Naive thymus-derived CD4-positive, alpha-beta T cell (primary cell): Measurements from ENCODE around the gene ENTPD6. TPM values are rescaled to one million over a fixed set of nuclear protein-coding genes. Genes with fewer than 3 reads are reported as not detected.
A peak's percentile ranks its signal among the peaks of the same experiment; 100 is the strongest.

Source experiments
- ATAC-seq: fragments of 150-1000 bp; cut with Tn5 transposase; 2 replicates; pipeline ENCODE4 v1.10.0; 2021; ENCODE audit warnings: mild to moderate bottlenecking, moderate library complexity
- CTCF ChIA-PET: fragments of 350-600 bp; sonication (Branson Sonifier 250); formaldehyde crosslinking; loops from one replicate; lab custom pipeline; 2021; ENCODE audit warnings: antibody characterized with exemption; lab: Charles Lee
- POLR2A ChIA-PET: fragments of 350-600 bp; sonication (Branson Sonifier 250); formaldehyde crosslinking; loops from one replicate; lab custom pipeline; 2021; ENCODE audit warnings: antibody characterized with exemption, inconsistent platforms; lab: Charles Lee
- DNase-seq, 9 donors: peaks; one replicate each; pipeline versions ENCODE4 v3.0.0 to v3.0.0-alpha.2; 2020 to 2022; ENCODE audit warnings: mixed read lengths in 1 of 9
- H3K27ac ChIP-seq: one replicate; pipeline ENCODE4 v1.7.0; 2013; ENCODE audit warnings: mild to moderate bottlenecking, low read depth, low read length, moderate library complexity
- H3K27me3 ChIP-seq, 2 donors: one replicate each; pipeline ENCODE4 v1.7.0; 2013; ENCODE audit warnings: low read length in 2 of 2, mild to moderate bottlenecking in 2 of 2, moderate library complexity in 2 of 2; ENCODE audit not compliant: control insufficient read depth in 2 of 2, insufficient read depth in 2 of 2
- H3K36me3 ChIP-seq, 3 experiments: 1 replicate in 2 of 3; 2 replicates in 1 of 3; pipeline ENCODE4 v1.7.0; 2013; ENCODE audit warnings: low read length in 3 of 3, mild to moderate bottlenecking in 3 of 3, moderate library complexity in 1 of 3; ENCODE audit not compliant: insufficient read depth in 3 of 3, control insufficient read depth in 2 of 3
- H3K4me1 ChIP-seq, 2 donors: one replicate each; pipeline ENCODE4 v1.7.0; 2013; ENCODE audit warnings: low read length in 2 of 2, mild to moderate bottlenecking in 2 of 2, moderate library complexity in 1 of 2; ENCODE audit not compliant: control insufficient read depth in 2 of 2, insufficient read depth in 2 of 2
- H3K4me3 ChIP-seq: 2 replicates; pipeline ENCODE4 v1.7.0; 2013; ENCODE audit warnings: mild to moderate bottlenecking, low read length
- H3K9me3 ChIP-seq, 3 experiments: 1 replicate in 2 of 3; 2 replicates in 1 of 3; pipeline ENCODE4 v1.7.0; 2013; ENCODE audit warnings: low read length in 3 of 3; ENCODE audit not compliant: control insufficient read depth in 2 of 3
- H3K27ac Mint-ChIP-seq, 9 donors: one replicate each; pipeline ENCODE4 v1.8.0; 2020 to 2022; ENCODE audit warnings: mixed read lengths in 9 of 9, mild to moderate bottlenecking in 8 of 9, moderate library complexity in 5 of 9, inconsistent platforms in 2 of 9
- H3K27me3 Mint-ChIP-seq, 5 donors: one replicate each; pipeline ENCODE4 v1.8.0; 2021 to 2022; ENCODE audit warnings: mixed read lengths in 5 of 5, mild to moderate bottlenecking in 1 of 5
- H3K36me3 Mint-ChIP-seq, 5 donors: one replicate each; pipeline ENCODE4 v1.8.0; 2020 to 2022; ENCODE audit warnings: mixed read lengths in 5 of 5, mild to moderate bottlenecking in 3 of 5, inconsistent platforms in 1 of 5
- H3K4me1 Mint-ChIP-seq, 7 donors: one replicate each; pipeline ENCODE4 v1.8.0; 2020 to 2022; ENCODE audit warnings: mixed read lengths in 7 of 7, mild to moderate bottlenecking in 3 of 7, inconsistent platforms in 1 of 7
- H3K4me3 Mint-ChIP-seq, 10 donors: one replicate each; pipeline ENCODE4 v1.8.0; 2020 to 2022; ENCODE audit warnings: mild to moderate bottlenecking in 10 of 10, mixed read lengths in 10 of 10, moderate library complexity in 6 of 10, inconsistent platforms in 2 of 10
- H3K9me3 Mint-ChIP-seq, 11 donors: one replicate each; pipeline ENCODE4 v1.8.0; 2020 to 2022; ENCODE audit warnings: mixed read lengths in 11 of 11, mild to moderate bottlenecking in 4 of 11, inconsistent platforms in 1 of 11, moderate library complexity in 1 of 11
- intact Hi-C, 2 donors: fragments of 100-400 bp; cut with micrococcal nuclease; formaldehyde crosslinking; loops; one replicate each; pipeline ENCODE4 v1.15.1; 2023
- polyA plus RNA-seq, 2 donors: library from polyadenylated mRNA; unstranded; fragments of 300-500 nt; fragmentation: Illumina TruSeq; gene quantifications; one replicate each; pipeline ENCODE4 v1.2.3, GENCODE V29; 2021
- total RNA-seq, 6 experiments: library from RNA in 5 of 6; stranded (reverse) in 5 of 6; gene quantifications; 1 replicate in 5 of 6; 2 replicates in 1 of 6; pipeline ENCODE4 v1.2.3 and lab custom pipeline; 2021 to 2026

Gene ENTPD6
- total and polyA plus RNA-seq, 7 experiments from 2014 or later: 41.1 to 108 (median 68.6) TPM

GRCh38 chr20:25194333-25194972, 1.1 kb upstream of the ENTPD6 start:
- Histone ChIP-seq H3K36me3 (no peaks in the 10 kb centered on the region), H3K4me3 (peak overlapping the region; percentile 85), H3K4me1 (peaks cover 19 to 29% of the 10 kb centered on the region in 2 donors), H3K27me3 (no peaks in the 10 kb centered on the region), H3K9me3 (no peaks in the 10 kb centered on the region), H3K27ac (peak overlapping the region; percentile 91)
- H3K4me1 Mint-ChIP-seq: peaks cover 21 to 48% (median 36%) of the 10 kb centered on the region in 7 donors
- ATAC-seq (no peak), DNase-seq (no peak)
- POLR2A ChIA-PET: interaction anchor here (0.6 to 3.0 kb wide), 16 partner anchors 10 to 213 kb away, joined by 3 to 25 read pairs (median 6); partner anchors contain the start of genes ACSS1, GINS1 and PYGB
- H3K36me3 Mint-ChIP-seq: no peaks in the 10 kb centered on the region
- peak overlapping the region in 8 of 9 donors; percentile 91 to 96 (median 93) for H3K27ac Mint-ChIP-seq
- CTCF ChIA-PET: interaction anchor here (0.9 kb wide), 1 partner anchor 202 kb away, joined by 3 read pairs; no protein-coding TSS in a partner anchor
- H3K9me3 Mint-ChIP-seq: no peaks in the 10 kb centered on the region
- intact Hi-C loops: loop anchor here (2.0 kb wide), 3 partner anchors 46 to 1844 kb away; partner anchors contain the start of gene NXT1 (in 1 of the 2)
- peaks cover 0 to 7% (median 0%) of the 10 kb centered on the region in 5 donors for H3K27me3 Mint-ChIP-seq
- H3K4me3 Mint-ChIP-seq: peak overlapping the region in 9 of 10 donors; percentile 81 to 94 (median 91)

DNA sequence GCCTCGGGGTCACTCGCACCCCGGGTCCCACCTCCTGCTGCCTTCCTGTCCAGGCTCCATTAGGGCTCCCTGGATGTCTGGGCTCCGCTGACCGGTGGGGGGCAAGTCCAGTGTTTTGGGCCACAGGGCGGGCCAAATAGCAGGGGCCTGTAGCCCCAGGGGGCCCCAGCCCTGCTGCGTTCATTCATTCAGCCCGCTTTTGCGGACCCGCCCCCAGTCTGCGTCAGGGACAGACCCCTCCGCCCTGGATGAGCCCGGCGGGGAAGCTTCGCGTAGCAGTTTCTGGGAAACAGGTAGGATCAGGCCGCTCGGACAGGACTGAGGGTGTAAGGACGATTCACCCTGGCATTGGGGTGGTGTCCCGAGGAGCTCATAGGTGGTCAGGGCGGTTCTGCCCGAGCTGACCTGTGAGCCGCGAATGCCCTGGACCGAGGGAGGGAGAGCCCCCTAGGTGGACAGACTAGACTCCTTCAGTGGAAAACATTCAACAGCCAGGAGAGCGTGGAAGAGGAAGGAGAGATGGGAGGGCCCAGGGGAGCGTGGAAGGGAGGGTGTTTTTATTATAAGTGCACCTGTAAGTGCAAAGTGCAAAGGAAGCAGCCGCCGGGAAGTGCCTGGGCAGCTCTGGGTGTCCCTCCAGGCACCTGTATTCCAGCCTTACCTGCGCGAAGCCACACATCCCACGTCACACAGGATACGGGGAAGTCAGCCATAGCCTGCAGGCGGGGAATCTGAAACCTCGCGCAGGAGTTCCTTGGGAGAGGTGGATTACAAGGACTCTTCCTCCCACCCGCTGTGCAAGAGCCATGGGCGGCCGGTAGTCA, 662 bp downstream of the ENTPD6 start:
- intact Hi-C loops: loop anchor here (1.0 to 5.0 kb wide), 18 partner anchors 47 to 1845 kb away; partner anchors contain the start of genes ABHD12 (in 2 of the 2), ACSS1 (in 2 of the 2), APMAP (in 2 of the 2) and NANP (in 1 of the 2)
- H3K27ac Mint-ChIP-seq: peak overlapping the region; percentile 69 to 95 (median 91)
- DNase-seq: peak in 7 of 9 donors; percentile 3 to 34 (median 23)
- Histone ChIP-seq H3K36me3 (no peaks in the 10 kb centered on the region), H3K4me3 (peak overlapping the region; percentile 85), H3K4me1 (peaks cover 19 to 29% of the 10 kb centered on the region in 2 donors), H3K9me3 (no peaks in the 10 kb centered on the region), H3K27me3 (no peaks in the 10 kb centered on the region), H3K27ac (peak overlapping the region; percentile 91)
- CTCF ChIA-PET: interaction anchor here (0.7 to 1.2 kb wide), 2 partner anchors 50 to 64 kb away, joined by 3 to 6 read pairs; no protein-coding TSS in a partner anchor
- peaks cover 0 to 5% (median 0%) of the 10 kb centered on the region in 5 donors for H3K36me3 Mint-ChIP-seq
- POLR2A ChIA-PET: interaction anchor here (1.0 to 3.0 kb wide), 9 partner anchors 47 to 212 kb away, joined by 3 to 25 read pairs (median 7); partner anchors contain the start of genes ACSS1, GINS1 and PYGB
- no peaks in the 10 kb centered on the region for H3K9me3 Mint-ChIP-seq
- H3K4me3 Mint-ChIP-seq: peak overlapping the region; percentile 81 to 97 (median 92)
- ATAC-seq: peak; percentile 26
- H3K27me3 Mint-ChIP-seq: peaks cover 0 to 5% (median 0%) of the 10 kb centered on the region in 5 donors
- H3K4me1 Mint-ChIP-seq: peaks cover 30 to 65% (median 53%) of the 10 kb centered on the region in 7 donors

DNA sequence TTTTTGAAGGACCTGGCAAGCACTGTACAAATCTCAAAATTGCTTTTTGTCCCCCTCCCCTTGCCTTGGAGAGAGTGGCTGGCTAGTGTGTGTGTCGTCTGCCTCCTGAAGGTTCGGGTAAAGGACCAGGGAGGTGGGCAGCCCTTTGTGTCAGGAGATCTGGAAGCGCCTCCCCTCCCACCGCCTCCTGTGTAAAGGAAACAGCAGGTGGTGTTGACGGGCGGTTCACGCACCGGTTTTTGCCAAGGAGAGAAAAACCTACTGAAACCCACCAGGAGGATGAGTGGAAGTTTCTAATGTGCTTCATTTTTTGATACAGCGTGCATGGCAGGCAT, 1.2 kb downstream of the ENTPD6 start:
- ChIA-PET CTCF (interaction anchor here (1.2 kb wide), 1 partner anchor 64 kb away, joined by 6 read pairs; no protein-coding TSS in a partner anchor), POLR2A (interaction anchor here (2.6 to 3.0 kb wide), 2 partner anchors 64 to 106 kb away, joined by 17 to 21 read pairs; no protein-coding TSS in a partner anchor)

GRCh38 chr20:25197183-25197869, 1.8 kb downstream of the ENTPD6 start:
- H3K9me3 ChIP-seq: no peaks in the 10 kb centered on the region
- H3K9me3 Mint-ChIP-seq: no peaks in the 10 kb centered on the region
- H3K4me3 ChIP-seq: peak overlapping the region; percentile 85
- peaks cover 31 to 76% (median 60%) of the 10 kb centered on the region in 7 donors for H3K4me1 Mint-ChIP-seq
- peak in 7 of 9 donors; percentile 23 to 41 (median 34) for DNase-seq
- ChIA-PET CTCF (no interaction called here), POLR2A (interaction anchor here (2.6 to 3.0 kb wide), 2 partner anchors 63 to 107 kb away, joined by 17 to 21 read pairs; no protein-coding TSS in a partner anchor)
- H3K27me3 ChIP-seq: no peaks in the 10 kb centered on the region
- peaks cover 0 to 5% (median 0%) of the 10 kb centered on the region in 5 donors for H3K36me3 Mint-ChIP-seq
- intact Hi-C loops: loop anchor here (2.0 to 5.0 kb wide), 8 partner anchors 115 to 1839 kb away; partner anchors contain the start of genes ABHD12 (in 1 of the 2), ACSS1 (in 1 of the 2), NANP (in 1 of the 2) and VSX1 (in 1 of the 2)
- peak overlapping the region; percentile 69 to 95 (median 91) for H3K27ac Mint-ChIP-seq
- H3K36me3 ChIP-seq: no peaks in the 10 kb centered on the region
- H3K4me1 ChIP-seq: peaks cover 19 to 29% of the 10 kb centered on the region in 2 donors
- peak overlapping the region; percentile 91 for H3K27ac ChIP-seq
- peaks cover 0 to 2% (median 0%) of the 10 kb centered on the region in 5 donors for H3K27me3 Mint-ChIP-seq
- ATAC-seq: peak; percentile 34
- H3K4me3 Mint-ChIP-seq: peak overlapping the region; percentile 81 to 97 (median 92)

More for the DNA sequence above, 1.2 kb downstream of the ENTPD6 start:
- H3K4me1 ChIP-seq: peaks cover 19 to 29% of the 10 kb centered on the region in 2 donors
- no peak for ATAC-seq
- H3K27me3 ChIP-seq: no peaks in the 10 kb centered on the region
- Mint-ChIP-seq H3K9me3 (no peaks in the 10 kb centered on the region), H3K27me3 (peaks cover 0 to 2% (median 0%) of the 10 kb centered on the region in 5 donors), H3K36me3 (peaks cover 0 to 5% (median 0%) of the 10 kb centered on the region in 5 donors), H3K4me1 (peaks cover 31 to 70% (median 56%) of the 10 kb centered on the region in 7 donors), H3K4me3 (peak overlapping the region; percentile 81 to 97 (median 92)), H3K27ac (peak overlapping the region in 8 of 9 donors; percentile 77 to 95 (median 92))
- no peaks in the 10 kb centered on the region for H3K9me3 ChIP-seq
- peak overlapping the region; percentile 91 for H3K27ac ChIP-seq
- peak overlapping the region; percentile 85 for H3K4me3 ChIP-seq
- peak in 3 of 9 donors; percentile 7 to 13 (median 12) for DNase-seq
- intact Hi-C loops: loop anchor here (1.0 to 5.0 kb wide), 10 partner anchors 51 to 1838 kb away; partner anchors contain the start of genes ABHD12 (in 1 of the 2), ACSS1 (in 1 of the 2), APMAP (in 1 of the 2) and NANP (in 1 of the 2)
- no peaks in the 10 kb centered on the region for H3K36me3 ChIP-seq

- peak overlapping the region; percentile 91 for H3K27ac ChIP-seq
- ChIA-PET POLR2A (no interaction called here), CTCF (no interaction called here)
- H3K9me3 ChIP-seq: no peaks in the 10 kb centered on the region
- DNase-seq (no peak), ATAC-seq (no peak)
- no peaks in the 10 kb centered on the region for H3K36me3 ChIP-seq
- Mint-ChIP-seq H3K4me3 (peak overlapping the region; percentile 57 to 94 (median 90)), H3K27ac (peak overlapping the region in 8 of 9 donors; percentile 77 to 95 (median 92)), H3K27me3 (peaks cover 0 to 2% (median 0%) of the 10 kb centered on the region in 5 donors), H3K4me1 (peaks cover 31 to 81% (median 64%) of the 10 kb centered on the region in 7 donors), H3K36me3 (peaks cover 0 to 5% (median under 1%) of the 10 kb centered on the region in 5 donors), H3K9me3 (no peaks in the 10 kb centered on the region)
- H3K4me1 ChIP-seq: peaks cover 19 to 29% of the 10 kb centered on the region in 2 donors
- intact Hi-C loops: loop anchor here (2.0 to 5.0 kb wide), 8 partner anchors 116 to 1839 kb away; partner anchors contain the start of genes ABHD12 (in 1 of the 2), ACSS1 (in 1 of the 2), NANP (in 1 of the 2) and VSX1 (in 1 of the 2)
- no peak overlapping the region for H3K4me3 ChIP-seq
- no peaks in the 10 kb centered on the region for H3K27me3 ChIP-seq
Measured at GRCh38 chr20:25197870-25198190, 2.3 kb downstream of the ENTPD6 start.
